ENCODE results near the gene HECTD4.

HECTD4 gene

GRCh38 chr12:112188130-112188830 lies 194.0 kb downstream of the HECTD4 start:
- no peaks in the 10 kb centered on the region for H3K4me1 ChIP-seq (ENCODE audit: control extremely low read depth in 1 of 4, control insufficient read depth in 4 of 4, insufficient read depth in 4 of 4, low read length in 3 of 4)
- H3K27ac ChIP-seq (ENCODE audit: insufficient read depth in 1 of 2, low read depth in 1 of 2, low read length in 2 of 2, poor library complexity in 1 of 2, severe bottlenecking in 2 of 2) = no peak overlapping the region
- ChIA-PET POLR2A (no interaction called here), CTCF (no interaction called here)
- no peaks in the 10 kb centered on the region for H3K27me3 ChIP-seq (replicated peaks in 2 of 5; ENCODE audit: control insufficient read depth in 4 of 5, insufficient read depth in 5 of 5, low read length in 4 of 5)
- no peak for DNase-seq
- peaks cover 10 to 76% (median 59%) of the 10 kb centered on the region in 4 experiments for H3K36me3 ChIP-seq (ENCODE audit: control insufficient read depth in 4 of 4, insufficient read depth in 4 of 4, low read length in 3 of 4)
- no peak overlapping the region for H3K4me3 ChIP-seq (ENCODE audit: control insufficient read depth in 1 of 7, extremely low read depth in 1 of 7, insufficient read depth in 4 of 7, low read depth in 2 of 7, low read length in 6 of 7)
- no peaks in the 10 kb centered on the region for H3K9me3 ChIP-seq (ENCODE audit: control extremely low read depth in 1 of 5, control insufficient read depth in 4 of 5, insufficient read depth in 2 of 5, low read depth in 1 of 5, low read length in 4 of 5)
- WGBS (ENCODE audit: insufficient coverage) = 94% methylated on average over 6 of the region's 9 CpGs

- H3K9me3 ChIP-seq (ENCODE audit: control extremely low read depth in 1 of 5, control insufficient read depth in 4 of 5, insufficient read depth in 2 of 5, low read depth in 1 of 5, low read length in 4 of 5) = no peaks in the 10 kb centered on the region
- ChIA-PET CTCF (interaction anchor here (0.9 to 1.0 kb wide), 2 partner anchors 10 to 15 kb away, joined by 3 read pairs; no protein-coding TSS in a partner anchor), POLR2A (no interaction called here)
- H3K4me3 ChIP-seq (ENCODE audit: control insufficient read depth in 1 of 7, extremely low read depth in 1 of 7, insufficient read depth in 4 of 7, low read depth in 2 of 7, low read length in 6 of 7) = no peak overlapping the region
- no peak for DNase-seq
- peaks cover 7 to 59% (median 38%) of the 10 kb centered on the region in 4 experiments for H3K36me3 ChIP-seq (ENCODE audit: control insufficient read depth in 4 of 4, insufficient read depth in 4 of 4, low read length in 3 of 4)
- no peaks in the 10 kb centered on the region for H3K27me3 ChIP-seq (replicated peaks in 2 of 5; ENCODE audit: control insufficient read depth in 4 of 5, insufficient read depth in 5 of 5, low read length in 4 of 5)
- no peaks in the 10 kb centered on the region for H3K4me1 ChIP-seq (ENCODE audit: control extremely low read depth in 1 of 4, control insufficient read depth in 4 of 4, insufficient read depth in 4 of 4, low read length in 3 of 4)
- H3K27ac ChIP-seq (ENCODE audit: insufficient read depth in 1 of 2, low read depth in 1 of 2, low read length in 2 of 2, poor library complexity in 1 of 2, severe bottlenecking in 2 of 2) = no peak overlapping the region
- 97% methylated on average over 24 of the region's 26 CpGs for WGBS (ENCODE audit: insufficient coverage)
Measured at GRCh38 chr12:112185093-112185923, 196.9 kb downstream of the HECTD4 start.

GRCh38 chr12:112184056-112184887 lies 198.0 kb downstream of the HECTD4 start:
- 98% methylated on average over 46 of the region's 46 CpGs for WGBS (ENCODE audit: insufficient coverage)
- POLR2A ChIA-PET = no interaction called here
- Histone ChIP-seq H3K36me3 (ENCODE audit: control insufficient read depth in 4 of 4, insufficient read depth in 4 of 4, low read length in 3 of 4) (peaks cover 11 to 59% (median 37%) of the 10 kb centered on the region in 4 experiments), H3K4me3 (ENCODE audit: control insufficient read depth in 1 of 7, extremely low read depth in 1 of 7, insufficient read depth in 4 of 7, low read depth in 2 of 7, low read length in 6 of 7) (no peak overlapping the region), H3K27ac (ENCODE audit: insufficient read depth in 1 of 2, low read depth in 1 of 2, low read length in 2 of 2, poor library complexity in 1 of 2, severe bottlenecking in 2 of 2) (no peak overlapping the region), H3K9me3 (ENCODE audit: control extremely low read depth in 1 of 5, control insufficient read depth in 4 of 5, insufficient read depth in 2 of 5, low read depth in 1 of 5, low read length in 4 of 5) (no peaks in the 10 kb centered on the region), H3K4me1 (ENCODE audit: control extremely low read depth in 1 of 4, control insufficient read depth in 4 of 4, insufficient read depth in 4 of 4, low read length in 3 of 4) (no peaks in the 10 kb centered on the region), H3K27me3 (replicated peaks in 2 of 5; ENCODE audit: control insufficient read depth in 4 of 5, insufficient read depth in 5 of 5, low read length in 4 of 5) (no peaks in the 10 kb centered on the region)
- DNase-seq = no peak
- CTCF ChIA-PET = interaction anchor here (1.0 to 1.2 kb wide), 2 partner anchors 9 to 14 kb away, joined by 3 read pairs; no protein-coding TSS in a partner anchor

- POLR2A ChIA-PET = no interaction called here
- H3K36me3 ChIP-seq (ENCODE audit: control insufficient read depth in 4 of 4, insufficient read depth in 4 of 4, low read length in 3 of 4) = peaks cover 7 to 62% (median 38%) of the 10 kb centered on the region in 4 experiments
Measured at GRCh38 chr12:112183141-112184021, 198.8 kb downstream of the HECTD4 start.

GRCh38 chr12:112182499-112182898 lies 199.7 kb downstream of the HECTD4 start:
- Histone ChIP-seq H3K36me3 (ENCODE audit: control insufficient read depth in 4 of 4, insufficient read depth in 4 of 4, low read length in 3 of 4) (peaks cover 7 to 67% (median 41%) of the 10 kb centered on the region in 4 experiments), H3K4me3 (ENCODE audit: control insufficient read depth in 1 of 7, extremely low read depth in 1 of 7, insufficient read depth in 4 of 7, low read depth in 2 of 7, low read length in 6 of 7) (no peak overlapping the region), H3K27ac (ENCODE audit: insufficient read depth in 1 of 2, low read depth in 1 of 2, low read length in 2 of 2, poor library complexity in 1 of 2, severe bottlenecking in 2 of 2) (no peak overlapping the region), H3K4me1 (ENCODE audit: control extremely low read depth in 1 of 4, control insufficient read depth in 4 of 4, insufficient read depth in 4 of 4, low read length in 3 of 4) (no peaks in the 10 kb centered on the region), H3K27me3 (replicated peaks in 2 of 5; ENCODE audit: control insufficient read depth in 4 of 5, insufficient read depth in 5 of 5, low read length in 4 of 5) (no peaks in the 10 kb centered on the region), H3K9me3 (ENCODE audit: control extremely low read depth in 1 of 5, control insufficient read depth in 4 of 5, insufficient read depth in 2 of 5, low read depth in 1 of 5, low read length in 4 of 5) (no peaks in the 10 kb centered on the region)
- DNase-seq = no peak
- CTCF ChIA-PET = no interaction called here
- POLR2A ChIA-PET = no interaction called here
- 100% methylated on average over 5 of the region's 7 CpGs for WGBS (ENCODE audit: insufficient coverage)

More at GRCh38 chr12:112183141-112184021, 198.8 kb downstream of the HECTD4 start:
- CTCF ChIA-PET = interaction anchor here (1.2 kb wide), 1 partner anchor 10 kb away, joined by 3 read pairs; no protein-coding TSS in a partner anchor
- H3K27me3 ChIP-seq (replicated peaks in 2 of 5; ENCODE audit: control insufficient read depth in 4 of 5, insufficient read depth in 5 of 5, low read length in 4 of 5) = no peaks in the 10 kb centered on the region
- no peak overlapping the region for H3K27ac ChIP-seq (ENCODE audit: insufficient read depth in 1 of 2, low read depth in 1 of 2, low read length in 2 of 2, poor library complexity in 1 of 2, severe bottlenecking in 2 of 2)
- no peak for DNase-seq
- H3K4me1 ChIP-seq (ENCODE audit: control extremely low read depth in 1 of 4, control insufficient read depth in 4 of 4, insufficient read depth in 4 of 4, low read length in 3 of 4) = no peaks in the 10 kb centered on the region
- WGBS (ENCODE audit: insufficient coverage) = 93% methylated on average over 9 of the region's 9 CpGs
- H3K9me3 ChIP-seq (ENCODE audit: control extremely low read depth in 1 of 5, control insufficient read depth in 4 of 5, insufficient read depth in 2 of 5, low read depth in 1 of 5, low read length in 4 of 5) = no peaks in the 10 kb centered on the region
- no peak overlapping the region for H3K4me3 ChIP-seq (ENCODE audit: control insufficient read depth in 1 of 7, extremely low read depth in 1 of 7, insufficient read depth in 4 of 7, low read depth in 2 of 7, low read length in 6 of 7)

GRCh38 chr12:112180422-112180821 lies 201.8 kb downstream of the HECTD4 start:
- Histone ChIP-seq H3K36me3 (ENCODE audit: control insufficient read depth in 4 of 4, insufficient read depth in 4 of 4, low read length in 3 of 4) (peaks cover 9 to 77% (median 53%) of the 10 kb centered on the region in 4 experiments), H3K4me1 (ENCODE audit: control extremely low read depth in 1 of 4, control insufficient read depth in 4 of 4, insufficient read depth in 4 of 4, low read length in 3 of 4) (no peaks in the 10 kb centered on the region), H3K9me3 (ENCODE audit: control extremely low read depth in 1 of 5, control insufficient read depth in 4 of 5, insufficient read depth in 2 of 5, low read depth in 1 of 5, low read length in 4 of 5) (no peaks in the 10 kb centered on the region), H3K27ac (ENCODE audit: insufficient read depth in 1 of 2, low read depth in 1 of 2, low read length in 2 of 2, poor library complexity in 1 of 2, severe bottlenecking in 2 of 2) (no peak overlapping the region), H3K27me3 (replicated peaks in 2 of 5; ENCODE audit: control insufficient read depth in 4 of 5, insufficient read depth in 5 of 5, low read length in 4 of 5) (no peaks in the 10 kb centered on the region), H3K4me3 (ENCODE audit: control insufficient read depth in 1 of 7, extremely low read depth in 1 of 7, insufficient read depth in 4 of 7, low read depth in 2 of 7, low read length in 6 of 7) (no peak overlapping the region)
- no peak for DNase-seq
- CTCF ChIA-PET = interaction anchor here (1.6 kb wide), 1 partner anchor 19 kb away, joined by 5 read pairs; no protein-coding TSS in a partner anchor
- 52% methylated on average over 3 of the region's 4 CpGs for WGBS (ENCODE audit: insufficient coverage)
- POLR2A ChIA-PET = no interaction called here

All from common myeloid progenitor, CD34-positive (primary cell).